Right lobe of liver (tissue), 6 donors: ENCODE data around the gene VWA5B1. TPM values are rescaled to one million over a fixed set of nuclear protein-coding genes. Genes with fewer than 3 reads are reported as not detected.

ENCODE experiments used
- ATAC-seq, 4 donors: fragments of 200-7000 bp; cut with Tn5 transposase; one replicate each; pipeline ENCODE4 v1.9.1; 2020; ENCODE audit warnings: mild to moderate bottlenecking in 4 of 4, moderate library complexity in 4 of 4
- DNase-seq, 3 donors: peaks; one replicate each; pipeline ENCODE4 v3.0.0-alpha.2; 2020
- H3K27ac ChIP-seq, 3 donors: fragments of 200-600 bp; one replicate each; pipeline ENCODE4 v1.8.0; 2022
- H3K27me3 ChIP-seq, 2 donors: fragments of 200-600 bp; one replicate each; pipeline ENCODE4 v1.8.0; 2022
- H3K36me3 ChIP-seq, 4 donors: fragments of 200-600 bp; sonication (generic) in 1 of 4; one replicate each; pipeline versions ENCODE4 v1.5.1 to v1.8.0; 2017 to 2022; ENCODE audit warnings: control low read depth in 1 of 4
- H3K4me1 ChIP-seq, 4 donors: fragments of 200-600 bp; sonication (generic) in 1 of 4; one replicate each; pipeline versions ENCODE4 v1.5.1 to v1.8.0; 2017 to 2022; ENCODE audit warnings: control low read depth in 1 of 4
- H3K4me3 ChIP-seq, 3 donors: fragments of 200-600 bp; one replicate each; pipeline ENCODE4 v1.8.0; 2022
- H3K9me3 ChIP-seq, 4 donors: fragments of 200-600 bp; sonication (generic) in 1 of 4; one replicate each; pipeline versions ENCODE4 v1.5.1 to v1.8.0; 2017 to 2022; ENCODE audit warnings: control low read depth in 1 of 4
- POLR2A ChIP-seq: fragments of 450-650 bp; IDR thresholded peaks from one replicate; pipeline ENCODE4 v1.6.1; 2017; ENCODE audit warnings: antibody characterized with exemption, mild to moderate bottlenecking
- WGBS: methylation state at CpG from one replicate; pipeline ENCODE4 v1.1.6; 2018; ENCODE audit warnings: low coverage, low lambda C conversion rate; ENCODE audit not compliant: insufficient coverage; ENCODE audit errors: missing lambda C conversion rate; 5-methylcytosine and 5-hydroxymethylcytosine counted together
- intact Hi-C, 2 donors: fragments of 100-400 bp; cut with DNase I; formaldehyde crosslinking; loops; one replicate each; pipeline versions ENCODE4 v1.11.2 to v1.14.1; 2022
- total RNA-seq, 6 experiments: library from RNA; depleted of rRNA in 2 of 6; stranded (reverse); fragments of >200 nt in 2 of 6; fragmentation: NEBNext Ultra II Directional in 3 of 6; extraction: Animal tissue kit (Norgen Biotek cat#: 25700) in 3 of 6; gene quantifications; one replicate each; pipeline versions ENCODE4 v1.1.0 to v1.2.4, GENCODE V29; 2016 to 2023
- TF ChIP-seq, protein P1 (sequence below), 4 donors: fragments of 200-600 bp in 3 of 4; fragments of 450-650 bp in 1 of 4; IDR thresholded peaks; one replicate each; pipeline versions ENCODE4 v1.5.1 to v1.8.0; 2016 to 2022; ENCODE audit warnings: antibody characterized with exemption in 4 of 4, mild to moderate bottlenecking in 2 of 4
- donor health status: DM: no; HTN: yes; CAD: no.
- donor health status: DM: no; HTN: no; CAD: no.
- donor health status: DM: no; HTN: no; CAD: no.
- donor health status: DM: no; HTN: yes; CAD: no.
- donor health status: DM: no; HTN: yes; CAD: no.

The VWA5B1 gene
- total RNA-seq, 6 experiments from 2014 or later, result not detected

DNA sequence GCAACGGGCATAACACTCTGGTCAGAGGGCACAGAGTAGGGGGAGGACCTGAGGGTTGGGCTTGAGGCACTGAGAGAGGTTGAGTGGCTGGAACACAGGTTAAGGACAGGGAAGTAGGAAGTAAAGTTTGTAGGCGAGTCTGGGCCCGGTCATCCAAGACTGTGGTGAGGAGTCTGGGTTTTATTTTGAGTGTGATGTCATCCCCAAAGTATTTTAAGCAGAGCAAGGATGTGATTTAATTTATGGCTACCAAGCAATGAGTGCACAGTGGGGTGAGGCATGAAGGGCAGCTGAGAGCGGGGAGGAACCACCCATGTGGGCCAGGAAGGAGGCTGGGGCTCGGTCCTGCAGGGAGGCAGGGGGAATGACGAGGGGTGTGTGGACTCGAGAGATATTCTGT lies 11.2 kb upstream of the VWA5B1 start:
- Histone ChIP-seq H3K4me1 (no peaks in the 10 kb centered on the region), H3K9me3 (no peaks in the 10 kb centered on the region), H3K27ac (no peak overlapping the region), H3K4me3 (no peak overlapping the region), H3K27me3 (no peaks in the 10 kb centered on the region), H3K36me3 (no peaks in the 10 kb centered on the region)
- TF ChIP-seq, protein P1, sequence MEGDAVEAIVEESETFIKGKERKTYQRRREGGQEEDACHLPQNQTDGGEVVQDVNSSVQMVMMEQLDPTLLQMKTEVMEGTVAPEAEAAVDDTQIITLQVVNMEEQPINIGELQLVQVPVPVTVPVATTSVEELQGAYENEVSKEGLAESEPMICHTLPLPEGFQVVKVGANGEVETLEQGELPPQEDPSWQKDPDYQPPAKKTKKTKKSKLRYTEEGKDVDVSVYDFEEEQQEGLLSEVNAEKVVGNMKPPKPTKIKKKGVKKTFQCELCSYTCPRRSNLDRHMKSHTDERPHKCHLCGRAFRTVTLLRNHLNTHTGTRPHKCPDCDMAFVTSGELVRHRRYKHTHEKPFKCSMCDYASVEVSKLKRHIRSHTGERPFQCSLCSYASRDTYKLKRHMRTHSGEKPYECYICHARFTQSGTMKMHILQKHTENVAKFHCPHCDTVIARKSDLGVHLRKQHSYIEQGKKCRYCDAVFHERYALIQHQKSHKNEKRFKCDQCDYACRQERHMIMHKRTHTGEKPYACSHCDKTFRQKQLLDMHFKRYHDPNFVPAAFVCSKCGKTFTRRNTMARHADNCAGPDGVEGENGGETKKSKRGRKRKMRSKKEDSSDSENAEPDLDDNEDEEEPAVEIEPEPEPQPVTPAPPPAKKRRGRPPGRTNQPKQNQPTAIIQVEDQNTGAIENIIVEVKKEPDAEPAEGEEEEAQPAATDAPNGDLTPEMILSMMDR (IDR thresholded peaks at IDR 0.05), result no peak
- TF ChIP-seq POLR2A, result no peak
- DNase-seq (no peak), ATAC-seq (no peak)
- WGBS, result 67% methylated on average over 7 of the region's 7 CpGs
- intact Hi-C loops, result no loop called here

DNA sequence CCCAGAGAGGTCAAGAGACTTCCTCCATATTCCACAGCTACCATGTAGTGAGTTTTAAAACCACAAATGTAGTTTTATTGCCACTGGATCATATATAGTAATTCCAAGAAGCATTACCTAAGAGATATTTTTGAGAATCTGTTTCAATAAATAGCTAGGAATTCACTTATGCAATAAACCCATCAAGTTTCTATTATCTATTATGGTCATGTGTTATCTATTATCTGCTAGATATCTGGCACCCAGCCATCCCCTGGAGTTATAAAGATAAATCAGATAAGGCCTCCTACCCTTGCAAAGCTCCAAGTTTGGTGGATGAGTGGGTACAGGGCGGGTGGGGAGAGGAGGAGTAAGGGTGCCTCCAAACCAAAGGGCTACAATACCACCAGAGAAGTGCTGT lies 10.3 kb upstream of the VWA5B1 start:
- no peaks in the 10 kb centered on the region for H3K9me3 ChIP-seq
- intact Hi-C loops, result no loop called here
- no peak for ATAC-seq
- H3K36me3 ChIP-seq, result no peaks in the 10 kb centered on the region
- no peaks in the 10 kb centered on the region for H3K4me1 ChIP-seq
- no peaks in the 10 kb centered on the region for H3K27me3 ChIP-seq
- TF ChIP-seq POLR2A, result no peak
- TF ChIP-seq, protein P1 (IDR thresholded peaks at IDR 0.05), result no peak
- H3K4me3 ChIP-seq, result no peak overlapping the region
- DNase-seq, result no peak
- 50% methylated on average over 1 of the region's 1 CpG for WGBS
- H3K27ac ChIP-seq, result no peak overlapping the region

DNA sequence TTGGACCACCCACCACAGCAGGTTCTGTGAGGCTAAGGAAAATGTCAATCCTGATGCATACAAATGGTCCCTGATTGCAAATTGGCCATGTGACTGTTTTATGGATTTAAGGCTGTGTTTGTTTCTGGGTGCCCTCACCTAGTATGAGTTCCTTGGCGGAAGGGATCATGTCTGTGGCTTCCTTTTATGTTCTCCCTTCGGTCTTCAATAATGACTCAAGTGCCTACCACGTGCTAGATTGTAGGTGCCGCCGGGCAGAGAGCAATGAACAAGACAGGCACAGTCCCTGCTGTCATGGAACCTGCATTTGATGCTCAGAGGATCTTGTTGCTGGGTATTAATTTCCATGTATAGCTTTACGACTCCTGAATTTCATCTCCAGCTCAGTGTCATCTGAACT lies 9.8 kb upstream of the VWA5B1 start:
- no peaks in the 10 kb centered on the region for H3K9me3 ChIP-seq
- intact Hi-C loops, result no loop called here
- H3K27me3 ChIP-seq, result no peaks in the 10 kb centered on the region
- no peaks in the 10 kb centered on the region for H3K36me3 ChIP-seq
- ATAC-seq (no peak), DNase-seq (no peak)
- no peaks in the 10 kb centered on the region for H3K4me1 ChIP-seq
- H3K4me3 ChIP-seq, result no peak overlapping the region
- H3K27ac ChIP-seq, result no peak overlapping the region
- TF ChIP-seq POLR2A, result no peak
- TF ChIP-seq, protein P1 (IDR thresholded peaks at IDR 0.05), result no peak
- 77% methylated on average over 4 of the region's 6 CpGs for WGBS

DNA sequence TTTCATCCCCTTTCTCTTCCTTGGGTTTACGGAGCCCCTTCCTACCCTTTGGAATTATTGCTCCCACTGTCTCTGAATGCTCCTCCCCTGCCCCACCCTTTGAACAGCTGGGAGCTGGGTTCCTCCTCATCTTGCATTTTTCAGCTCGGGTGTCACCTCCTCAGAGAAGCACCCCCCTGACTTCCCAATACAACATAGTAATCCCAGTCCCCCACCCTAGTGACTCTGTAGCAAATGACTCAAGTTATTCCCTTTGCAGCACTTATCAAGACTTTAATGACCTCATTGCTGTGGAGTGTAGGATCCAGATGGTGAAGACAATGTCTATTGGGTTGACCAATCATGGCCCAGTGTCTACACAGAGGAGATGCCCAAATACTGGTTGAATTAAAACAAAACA lies 8.9 kb upstream of the VWA5B1 start:
- 46% methylated on average over 2 of the region's 2 CpGs for WGBS
- no peak for TF ChIP-seq POLR2A
- TF ChIP-seq, protein P1 (IDR thresholded peaks at IDR 0.05), result no peak
- H3K27ac ChIP-seq, result no peak overlapping the region
- no peaks in the 10 kb centered on the region for H3K36me3 ChIP-seq
- intact Hi-C loops, result no loop called here
- DNase-seq (no peak), ATAC-seq (no peak)
- no peak overlapping the region for H3K4me3 ChIP-seq
- no peaks in the 10 kb centered on the region for H3K4me1 ChIP-seq
- H3K27me3 ChIP-seq, result no peaks in the 10 kb centered on the region
- no peaks in the 10 kb centered on the region for H3K9me3 ChIP-seq

GRCh38 chr1:20282533-20282932 lies 8.1 kb upstream of the VWA5B1 start:
- Histone ChIP-seq H3K27me3 (no peaks in the 10 kb centered on the region), H3K4me1 (no peaks in the 10 kb centered on the region), H3K27ac (no peak overlapping the region), H3K36me3 (no peaks in the 10 kb centered on the region), H3K4me3 (no peak overlapping the region), H3K9me3 (no peaks in the 10 kb centered on the region)
- intact Hi-C loops, result no loop called here
- WGBS, result 64% methylated on average over 3 of the region's 5 CpGs
- DNase-seq, result no peak
- TF ChIP-seq, protein P1 (IDR thresholded peaks at IDR 0.05), result no peak
- no peak for TF ChIP-seq POLR2A
- ATAC-seq, result no peak
